ENCODE data around the gene EFR3B. TPM values are rescaled to one million over a fixed set of nuclear protein-coding genes. Genes with fewer than 3 reads are reported as not detected.

The EFR3B gene
- total and polyA plus RNA-seq, 2 of the 13 experiments (the other 11 are each of a cell fraction or from before 2014, with no cell fraction given), result 0.42 TPM

GRCh38 chr2:25197336-25198208 is 155.7 kb downstream of the EFR3B start (continued):
- TF ChIP-seq ZNF207 (IDR thresholded peaks at IDR 0.05; ENCODE audit: borderline replicate concordance) (no peak), ZNF598 (CRISPR knock-in tag; IDR thresholded peaks at IDR 0.05; ENCODE audit: borderline replicate concordance) (0 out of 2 replicates have a peak, but pooled peaks have one; percentile 55), SMYD3 (CRISPR knock-in tag; IDR thresholded peaks at IDR 0.05) (no peak), ZNF121 (CRISPR knock-in tag; IDR thresholded peaks at IDR 0.05) (peak; percentile 70), GMEB1 (CRISPR knock-in tag; IDR thresholded peaks at IDR 0.05; ENCODE audit: borderline replicate concordance) (no peak), HOXA3 (CRISPR knock-in tag; IDR thresholded peaks at IDR 0.05) (peak; percentile 19; the same call in 1 of the 2 replicates), RAD21 (CRISPR knock-in tag; IDR thresholded peaks at IDR 0.05) (no peak), ZNF776 (CRISPR knock-in tag; IDR thresholded peaks at IDR 0.05) (0 out of 2 replicates have a peak, but pooled peaks have one; percentile 26), GFI1 (CRISPR knock-in tag; IDR thresholded peaks at IDR 0.05; ENCODE audit: borderline replicate concordance) (no peak), SIN3A (IDR thresholded peaks at IDR 0.05; ENCODE audit: borderline replicate concordance, low read depth, low read length) (no peak), HDAC2 (CRISPR knock-in tag; IDR thresholded peaks at IDR 0.05) (no peak), HMG20B (CRISPR knock-in tag; conservative IDR thresholded peaks at IDR 0.05) (no peak), ZSCAN21 (CRISPR knock-in tag; IDR thresholded peaks at IDR 0.05; ENCODE audit: borderline replicate concordance) (no peak), TIGD3 (CRISPR knock-in tag; IDR thresholded peaks at IDR 0.05; ENCODE audit: borderline replicate concordance) (no peak), ZNF33A (CRISPR knock-in tag; IDR thresholded peaks at IDR 0.05; ENCODE audit: borderline replicate concordance) (no peak), TGIF2 (CRISPR knock-in tag; IDR thresholded peaks at IDR 0.05) (no peak)
- TF ChIP-seq, protein P1, sequence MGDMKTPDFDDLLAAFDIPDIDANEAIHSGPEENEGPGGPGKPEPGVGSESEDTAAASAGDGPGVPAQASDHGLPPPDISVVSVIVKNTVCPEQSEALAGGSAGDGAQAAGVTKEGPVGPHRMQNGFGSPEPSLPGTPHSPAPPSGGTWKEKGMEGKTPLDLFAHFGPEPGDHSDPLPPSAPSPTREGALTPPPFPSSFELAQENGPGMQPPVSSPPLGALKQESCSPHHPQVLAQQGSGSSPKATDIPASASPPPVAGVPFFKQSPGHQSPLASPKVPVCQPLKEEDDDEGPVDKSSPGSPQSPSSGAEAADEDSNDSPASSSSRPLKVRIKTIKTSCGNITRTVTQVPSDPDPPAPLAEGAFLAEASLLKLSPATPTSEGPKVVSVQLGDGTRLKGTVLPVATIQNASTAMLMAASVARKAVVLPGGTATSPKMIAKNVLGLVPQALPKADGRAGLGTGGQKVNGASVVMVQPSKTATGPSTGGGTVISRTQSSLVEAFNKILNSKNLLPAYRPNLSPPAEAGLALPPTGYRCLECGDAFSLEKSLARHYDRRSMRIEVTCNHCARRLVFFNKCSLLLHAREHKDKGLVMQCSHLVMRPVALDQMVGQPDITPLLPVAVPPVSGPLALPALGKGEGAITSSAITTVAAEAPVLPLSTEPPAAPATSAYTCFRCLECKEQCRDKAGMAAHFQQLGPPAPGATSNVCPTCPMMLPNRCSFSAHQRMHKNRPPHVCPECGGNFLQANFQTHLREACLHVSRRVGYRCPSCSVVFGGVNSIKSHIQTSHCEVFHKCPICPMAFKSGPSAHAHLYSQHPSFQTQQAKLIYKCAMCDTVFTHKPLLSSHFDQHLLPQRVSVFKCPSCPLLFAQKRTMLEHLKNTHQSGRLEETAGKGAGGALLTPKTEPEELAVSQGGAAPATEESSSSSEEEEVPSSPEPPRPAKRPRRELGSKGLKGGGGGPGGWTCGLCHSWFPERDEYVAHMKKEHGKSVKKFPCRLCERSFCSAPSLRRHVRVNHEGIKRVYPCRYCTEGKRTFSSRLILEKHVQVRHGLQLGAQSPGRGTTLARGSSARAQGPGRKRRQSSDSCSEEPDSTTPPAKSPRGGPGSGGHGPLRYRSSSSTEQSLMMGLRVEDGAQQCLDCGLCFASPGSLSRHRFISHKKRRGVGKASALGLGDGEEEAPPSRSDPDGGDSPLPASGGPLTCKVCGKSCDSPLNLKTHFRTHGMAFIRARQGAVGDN (CRISPR knock-in tag; IDR thresholded peaks at IDR 0.05), result peak; percentile 27; the same call in 1 of the 2 replicates
